ENCODE data around the gene AGBL4.
A peak's percentile ranks its signal among the peaks of the same experiment; 100 is the strongest.

Gene AGBL4

GRCh38 chr1:48756683-48757316 lies 1267.0 kb downstream of the AGBL4 start:
- DNase-seq, result no peak

GRCh38 chr1:48753293-48753692 lies 1270.5 kb downstream of the AGBL4 start:
- DNase-seq, result no peak

GRCh38 chr1:48750109-48750508 lies 1273.6 kb downstream of the AGBL4 start:
- peak; percentile 92 for DNase-seq

GRCh38 chr1:48749068-48749467 lies 1274.7 kb downstream of the AGBL4 start:
- no peak for DNase-seq

GRCh38 chr1:48746906-48747305 lies 1276.8 kb downstream of the AGBL4 start:
- DNase-seq, result no peak

- no peak for DNase-seq
Observed at GRCh38 chr1:48744032-48744431, 1279.7 kb downstream of the AGBL4 start.

- DNase-seq, result no peak
Observed at GRCh38 chr1:48743480-48743879, 1280.3 kb downstream of the AGBL4 start.

- DNase-seq, result no peak
Observed at GRCh38 chr1:48741380-48741779, 1282.4 kb downstream of the AGBL4 start.

GRCh38 chr1:48740621-48741020 lies 1283.1 kb downstream of the AGBL4 start:
- no peak for DNase-seq

- DNase-seq, result no peak
Observed at GRCh38 chr1:48739091-48739490, 1284.7 kb downstream of the AGBL4 start.

GRCh38 chr1:48738356-48738755 lies 1285.4 kb downstream of the AGBL4 start:
- DNase-seq, result no peak

- no peak for DNase-seq
Observed at GRCh38 chr1:48735796-48736195, 1288.0 kb downstream of the AGBL4 start.

GRCh38 chr1:48730164-48730910 lies 1293.4 kb downstream of the AGBL4 start:
- no peak for DNase-seq

GRCh38 chr1:48728584-48728983 lies 1295.2 kb downstream of the AGBL4 start:
- no peak for DNase-seq

GRCh38 chr1:48726557-48727215 lies 1297.1 kb downstream of the AGBL4 start:
- no peak for DNase-seq

GRCh38 chr1:48726139-48726538 lies 1297.6 kb downstream of the AGBL4 start:
- no peak for DNase-seq

- DNase-seq, result no peak
Observed at GRCh38 chr1:48725341-48726046, 1298.3 kb downstream of the AGBL4 start.

GRCh38 chr1:48720929-48721328 lies 1302.8 kb downstream of the AGBL4 start:
- no peak for DNase-seq

- no peak for DNase-seq
Observed at GRCh38 chr1:48718705-48719104, 1305.0 kb downstream of the AGBL4 start.

- DNase-seq, result no peak
Observed at GRCh38 chr1:48718116-48718630, 1305.6 kb downstream of the AGBL4 start.

- no peak for DNase-seq
Observed at GRCh38 chr1:48717082-48717481, 1306.7 kb downstream of the AGBL4 start.

GRCh38 chr1:48715921-48716320 lies 1307.8 kb downstream of the AGBL4 start:
- no peak for DNase-seq

- DNase-seq, result no peak
Observed at GRCh38 chr1:48710915-48711314, 1312.8 kb downstream of the AGBL4 start.

Data from MV-4-11 (cell line).